Ovary (tissue), 3 donors: ENCODE measurements around the gene FARSB.

Experiments used
- CTCF ChIP-seq, 3 donors: fragments of 450-650 bp in 2 of 3; fragments of 200-600 bp in 1 of 3; IDR thresholded peaks; one replicate each; pipeline versions ENCODE4 v1.5.1 to v1.8.0; 2016 to 2022; ENCODE audit warnings: antibody characterized with exemption in 3 of 3, mild to moderate bottlenecking in 1 of 3
- POLR2A ChIP-seq: fragments of 450-650 bp; IDR thresholded peaks from one replicate; pipeline ENCODE4 v1.6.1; 2017; ENCODE audit warnings: antibody characterized with exemption, mild to moderate bottlenecking, moderate library complexity
- donor health status: DM: no; HTN: no; CAD: no.

GRCh38 chr2:222621893-222622292, 34.0 kb downstream of the FARSB start:
- TF ChIP-seq CTCF (IDR thresholded peaks at IDR 0.05) (no peak), POLR2A (no peak)
